Calu3 (cell line): ENCODE results near the gene CAPN2. TPM values are rescaled to one million over a fixed set of nuclear protein-coding genes. Genes with fewer than 3 reads are reported as not detected.

Experiments
- BruUV-seq: library from RNA; stranded (reverse); fragments of 400-500 nt; replicated peaks from 2 replicates; lab custom pipeline; 2021; lab: Mats Ljungman, UMichigan
- CTCF ChIA-PET: fragments of 300-600 bp; sonication (Branson Sonifier 250); formaldehyde crosslinking; loops from one replicate; lab custom pipeline; 2022; ENCODE audit warnings: antibody characterized with exemption; lab: Charles Lee
- DNase-seq: peaks from one replicate; pipeline ENCODE4 v3.0.0; 2022
- H3K27ac Mint-ChIP-seq: one replicate; pipeline ENCODE4 v1.8.0; 2022; ENCODE audit warnings: mixed read lengths; ENCODE audit not compliant: unreplicated experiment
- H3K27me3 Mint-ChIP-seq: one replicate; pipeline ENCODE4 v1.8.0; 2022; ENCODE audit warnings: mixed read lengths; ENCODE audit not compliant: unreplicated experiment
- H3K36me3 Mint-ChIP-seq: one replicate; pipeline ENCODE4 v1.8.0; 2022; ENCODE audit warnings: mild to moderate bottlenecking, moderate library complexity, mixed read lengths; ENCODE audit not compliant: insufficient read depth, unreplicated experiment
- H3K4me1 Mint-ChIP-seq: one replicate; pipeline ENCODE4 v1.8.0; 2022; ENCODE audit warnings: mild to moderate bottlenecking, low read depth, mixed read lengths; ENCODE audit not compliant: unreplicated experiment
- H3K4me3 Mint-ChIP-seq: one replicate; pipeline ENCODE4 v1.8.0; 2022; ENCODE audit warnings: mild to moderate bottlenecking, low read depth, moderate library complexity, mixed read lengths; ENCODE audit not compliant: unreplicated experiment
- H3K9me3 Mint-ChIP-seq: one replicate; pipeline ENCODE4 v1.8.0; 2022; ENCODE audit warnings: low read depth, mixed read lengths; ENCODE audit not compliant: unreplicated experiment
- intact Hi-C: fragments of 100-400 bp; cut with micrococcal nuclease; formaldehyde crosslinking; loops from one replicate; pipeline ENCODE4 v1.10.0; 2022; ENCODE audit not compliant: unreplicated experiment
- total RNA-seq: library from RNA; stranded (reverse); gene quantifications from 2 replicates; pipeline ENCODE4 v1.2.3, GENCODE V29; 2022
- TF ChIP-seq, protein P1 (sequence below): fragments of 200-600 bp; IDR thresholded peaks from one replicate; pipeline ENCODE4 v1.8.0; 2022; ENCODE audit warnings: antibody characterized with exemption; ENCODE audit not compliant: unreplicated experiment

Gene CAPN2
- total RNA-seq, 1 experiment from 2014 or later = 266 TPM

DNA sequence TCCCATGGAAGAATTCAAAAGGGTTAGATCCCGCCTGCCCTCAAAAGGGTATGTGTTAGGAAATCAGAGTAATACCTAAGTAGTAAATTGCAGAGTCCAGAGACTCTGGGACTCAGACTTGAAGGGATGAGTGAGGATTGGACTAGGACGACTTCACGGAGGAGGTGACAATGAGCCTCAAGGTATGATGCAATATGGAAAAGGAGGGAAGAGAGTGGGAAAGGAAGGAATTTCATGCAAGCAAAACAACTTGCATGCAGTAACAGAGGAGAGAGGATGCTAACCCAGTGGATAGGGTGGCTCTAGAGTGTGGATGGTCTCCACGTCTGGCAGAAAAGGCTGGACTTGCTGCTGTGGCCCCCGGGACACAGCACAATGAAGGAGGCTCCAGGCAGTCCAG lies 4.8 kb downstream of the CAPN2 start:
- CTCF ChIA-PET = no interaction called here
- intact Hi-C loops = no loop called here

DNA sequence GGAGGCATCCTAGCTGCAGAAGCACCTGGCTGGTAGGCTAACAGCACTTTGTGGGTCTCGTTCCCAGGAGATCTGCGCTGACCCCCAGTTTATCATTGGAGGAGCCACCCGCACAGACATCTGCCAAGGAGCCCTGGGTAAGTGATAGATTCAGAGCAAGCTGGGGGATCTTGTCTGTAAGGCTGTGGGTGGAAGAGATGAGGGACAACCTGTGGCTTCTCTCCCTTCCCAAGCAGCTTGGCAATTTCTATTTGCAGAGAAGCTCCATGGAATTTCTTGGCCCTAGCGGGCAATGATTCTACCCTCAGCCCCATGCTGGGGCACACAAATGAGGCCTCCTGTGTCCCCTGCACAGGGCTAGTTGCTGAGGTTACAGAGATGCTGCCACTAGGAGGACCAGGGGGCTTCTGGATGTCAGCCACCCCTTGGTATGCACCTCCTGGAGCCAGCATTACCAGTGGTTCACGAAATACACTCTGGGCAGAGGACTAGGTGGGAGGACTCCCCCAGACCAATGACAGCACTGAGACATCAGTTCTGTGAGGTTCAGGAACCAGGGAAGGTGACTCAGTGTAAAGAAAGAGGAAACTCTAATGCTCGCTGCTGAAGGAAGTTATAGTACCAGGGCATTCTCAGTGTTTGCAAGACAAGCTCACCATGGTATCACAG lies 5.5 kb downstream of the CAPN2 start:
- H3K36me3 Mint-ChIP-seq = peaks cover 87% of the 10 kb centered on the region
- TF ChIP-seq, protein P1, sequence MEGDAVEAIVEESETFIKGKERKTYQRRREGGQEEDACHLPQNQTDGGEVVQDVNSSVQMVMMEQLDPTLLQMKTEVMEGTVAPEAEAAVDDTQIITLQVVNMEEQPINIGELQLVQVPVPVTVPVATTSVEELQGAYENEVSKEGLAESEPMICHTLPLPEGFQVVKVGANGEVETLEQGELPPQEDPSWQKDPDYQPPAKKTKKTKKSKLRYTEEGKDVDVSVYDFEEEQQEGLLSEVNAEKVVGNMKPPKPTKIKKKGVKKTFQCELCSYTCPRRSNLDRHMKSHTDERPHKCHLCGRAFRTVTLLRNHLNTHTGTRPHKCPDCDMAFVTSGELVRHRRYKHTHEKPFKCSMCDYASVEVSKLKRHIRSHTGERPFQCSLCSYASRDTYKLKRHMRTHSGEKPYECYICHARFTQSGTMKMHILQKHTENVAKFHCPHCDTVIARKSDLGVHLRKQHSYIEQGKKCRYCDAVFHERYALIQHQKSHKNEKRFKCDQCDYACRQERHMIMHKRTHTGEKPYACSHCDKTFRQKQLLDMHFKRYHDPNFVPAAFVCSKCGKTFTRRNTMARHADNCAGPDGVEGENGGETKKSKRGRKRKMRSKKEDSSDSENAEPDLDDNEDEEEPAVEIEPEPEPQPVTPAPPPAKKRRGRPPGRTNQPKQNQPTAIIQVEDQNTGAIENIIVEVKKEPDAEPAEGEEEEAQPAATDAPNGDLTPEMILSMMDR = no peak
- peaks cover 82% of the 10 kb centered on the region for H3K4me1 Mint-ChIP-seq
- no peaks in the 10 kb centered on the region for H3K27me3 Mint-ChIP-seq
- H3K4me3 Mint-ChIP-seq = peak overlapping the region; percentile 20
- CTCF ChIA-PET = interaction anchor here (1.3 to 1.9 kb wide), 2 partner anchors 10 to 21 kb away, joined by 7 to 9 read pairs; no protein-coding TSS in a partner anchor
- H3K27ac Mint-ChIP-seq = no peak overlapping the region
- DNase-seq = no peak
- no TSS peak for BruUV-seq
- no peaks in the 10 kb centered on the region for H3K9me3 Mint-ChIP-seq
- intact Hi-C loops = no loop called here

More for the DNA sequence above, 4.8 kb downstream of the CAPN2 start:
- DNase-seq = no peak
- Mint-ChIP-seq H3K27ac (peak overlapping the region; percentile 45), H3K4me1 (peaks cover 82% of the 10 kb centered on the region), H3K36me3 (peaks cover 87% of the 10 kb centered on the region), H3K4me3 (peak overlapping the region; percentile 20), H3K9me3 (no peaks in the 10 kb centered on the region), H3K27me3 (no peaks in the 10 kb centered on the region)
- BruUV-seq = no TSS peak
- TF ChIP-seq, protein P1 = no peak

DNA sequence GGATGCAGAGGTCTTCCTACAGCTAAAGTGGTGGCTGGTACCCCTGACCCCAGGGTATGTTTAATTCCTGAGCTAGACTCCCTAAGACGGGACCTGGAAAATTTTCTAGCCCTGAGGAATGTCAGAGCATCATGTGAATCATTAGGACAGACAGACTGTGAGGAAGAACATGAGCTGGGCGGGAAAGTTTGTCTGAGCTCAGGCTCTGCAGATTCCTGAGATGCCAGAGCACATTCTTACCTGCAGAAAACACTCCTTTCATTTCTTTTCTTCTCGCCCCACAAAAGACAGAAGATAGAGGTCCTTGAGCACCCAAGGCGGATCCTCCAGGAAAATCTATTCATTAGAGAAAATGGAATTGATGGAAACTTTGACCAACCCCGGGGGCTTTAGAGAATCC lies 6.5 kb downstream of the CAPN2 start:
- CTCF ChIA-PET = interaction anchor here (0.6 to 1.9 kb wide), 4 partner anchors 9 to 34 kb away, joined by 3 to 9 read pairs (median 5); no protein-coding TSS in a partner anchor
- Mint-ChIP-seq H3K4me1 (peaks cover 86% of the 10 kb centered on the region), H3K4me3 (no peak overlapping the region)

DNA sequence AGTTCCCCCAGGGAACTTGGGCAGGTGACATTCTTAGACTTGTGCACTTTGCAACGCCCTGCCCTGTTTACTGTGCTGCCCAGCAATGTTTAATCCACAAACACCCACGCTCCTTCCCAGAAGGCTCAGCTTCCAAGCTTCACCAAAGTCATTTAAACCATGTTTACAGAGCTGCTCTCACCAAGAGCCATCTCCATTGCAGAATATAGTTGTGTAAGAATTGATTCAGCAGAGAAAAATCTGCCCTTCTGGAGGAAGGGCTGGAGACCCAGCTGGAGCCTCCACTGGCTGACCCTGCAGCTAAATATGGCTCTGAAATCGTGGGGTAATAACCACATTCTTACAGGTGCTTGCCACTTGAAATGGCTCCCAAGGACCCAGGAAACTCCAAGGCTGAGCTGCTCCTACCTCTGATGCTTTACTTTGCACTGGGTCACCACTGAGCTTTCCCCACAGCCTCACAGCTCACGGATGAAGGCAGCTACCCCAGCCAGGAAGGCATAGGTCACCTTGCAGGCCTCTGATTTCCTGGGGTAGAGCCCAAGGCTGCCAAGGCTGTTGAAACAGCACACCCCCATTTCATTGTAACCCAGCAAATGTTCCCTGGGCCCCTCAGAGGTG lies 8.7 kb downstream of the CAPN2 start:
- DNase-seq = peak; percentile 68
- no peaks in the 10 kb centered on the region for H3K27me3 Mint-ChIP-seq
- intact Hi-C loops = no loop called here

More for the DNA sequence above, 6.5 kb downstream of the CAPN2 start:
- BruUV-seq = no TSS peak
- H3K27me3 Mint-ChIP-seq = no peaks in the 10 kb centered on the region
- no peak for DNase-seq
- TF ChIP-seq, protein P1 = no peak
- H3K36me3 Mint-ChIP-seq = peaks cover 85% of the 10 kb centered on the region
- intact Hi-C loops = no loop called here
- H3K9me3 Mint-ChIP-seq = no peaks in the 10 kb centered on the region
- H3K27ac Mint-ChIP-seq = peak overlapping the region; percentile 14

More for the DNA sequence above, 8.7 kb downstream of the CAPN2 start:
- peak overlapping the region; percentile 11 for H3K4me3 Mint-ChIP-seq
- CTCF ChIA-PET = interaction anchor here (0.7 to 1.8 kb wide), 8 partner anchors 9 to 358 kb away, joined by 4 to 10 read pairs (median 4); partner anchors contain the start of gene CAPN2
- H3K9me3 Mint-ChIP-seq = no peaks in the 10 kb centered on the region
- TF ChIP-seq, protein P1 = no peak
- H3K4me1 Mint-ChIP-seq = peaks cover 83% of the 10 kb centered on the region
- peak overlapping the region; percentile 55 for H3K27ac Mint-ChIP-seq
- H3K36me3 Mint-ChIP-seq = peaks cover 91% of the 10 kb centered on the region
- no TSS peak for BruUV-seq
